Hepatocyte (in vitro differentiated cells): ENCODE results near the gene RALGAPB. TPM values are rescaled to one million over a fixed set of nuclear protein-coding genes. Genes with fewer than 3 reads are reported as not detected.

Experiments used
- DNase-seq: peaks from one replicate; pipeline ENCODE4 v3.0.0-alpha.2; 2016; ENCODE audit warnings: low spot score
- H2AFZ ChIP-seq: fragments of 200-600 bp; sonication (generic); 2 replicates; pipeline ENCODE4 v1.6.0; 2016; ENCODE audit warnings: antibody characterized with exemption, mild to moderate bottlenecking
- H3K27ac ChIP-seq: fragments of 200-600 bp; sonication (generic); 2 replicates; pipeline ENCODE4 v1.5.1; 2016; ENCODE audit warnings: mild to moderate bottlenecking
- H3K27me3 ChIP-seq: fragments of 200-600 bp; sonication (generic); 2 replicates; pipeline ENCODE4 v1.6.1; 2016
- H3K36me3 ChIP-seq: fragments of 200-600 bp; sonication (generic); replicated peaks from 2 replicates; pipeline ENCODE4 v1.5.1; 2016; ENCODE audit warnings: low read depth; ENCODE audit not compliant: insufficient read depth
- H3K4me1 ChIP-seq: fragments of 200-600 bp; sonication (generic); 2 replicates; pipeline ENCODE4 v1.5.1; 2016; ENCODE audit warnings: mild to moderate bottlenecking, moderate library complexity; ENCODE audit not compliant: insufficient read depth
- H3K4me2 ChIP-seq: fragments of 200-600 bp; sonication (generic); 2 replicates; pipeline ENCODE4 v1.6.0; 2016
- H3K4me3 ChIP-seq: fragments of 200-600 bp; sonication (generic); 2 replicates; pipeline ENCODE4 v1.5.1; 2016; ENCODE audit warnings: mild to moderate bottlenecking
- H3K79me2 ChIP-seq: fragments of 200-600 bp; sonication (generic); 2 replicates; pipeline ENCODE4 v1.6.0; 2017; ENCODE audit warnings: mild to moderate bottlenecking
- H3K9me2 ChIP-seq: fragments of 200-600 bp; sonication (generic); replicated peaks from 2 replicates; pipeline ENCODE4 v1.6.0; 2017; ENCODE audit warnings: mild to moderate bottlenecking; ENCODE audit not compliant: insufficient read depth
- H3K9me3 ChIP-seq: fragments of 200-600 bp; sonication (generic); 2 replicates; pipeline ENCODE4 v1.5.1; 2016; ENCODE audit warnings: low read depth, mild to moderate bottlenecking
- H4K20me1 ChIP-seq: fragments of 200-600 bp; sonication (generic); 2 replicates; pipeline ENCODE4 v1.6.0; 2016; ENCODE audit warnings: mild to moderate bottlenecking; ENCODE audit not compliant: insufficient read depth, poor library complexity, severe bottlenecking
- EZH2 ChIP-seq: fragments of 200-600 bp; sonication (generic); IDR thresholded peaks from 2 replicates; pipeline ENCODE4 v1.6.1; 2016; ENCODE audit warnings: antibody characterized with exemption, mild to moderate bottlenecking, borderline replicate concordance
- EZH2phosphoT487 ChIP-seq: fragments of 200-600 bp; sonication (generic); IDR thresholded peaks from one replicate; pipeline ENCODE4 v1.6.1; 2018; ENCODE audit warnings: antibody characterized with exemption, mild to moderate bottlenecking, low read depth, moderate library complexity; ENCODE audit not compliant: unreplicated experiment, severe bottlenecking
- WGBS: methylation state at CpG from one replicate; pipeline ENCODE4 v1.1.6; 2016; ENCODE audit warnings: low lambda C conversion rate; ENCODE audit errors: missing lambda C conversion rate; 5-methylcytosine and 5-hydroxymethylcytosine counted together
- polyA plus RNA-seq: library from polyadenylated mRNA; unstranded; fragments of >200 nt; fragmentation: Nextera tagmentation; extraction: Ambion mirVana; gene quantifications from 2 replicates; pipeline ENCODE4 v1.2.1, GENCODE V29; 2016
- total RNA-seq: library from RNA; depleted of rRNA; stranded (reverse); fragments of >200 nt; gene quantifications from 2 replicates; pipeline ENCODE4 v1.2.3, GENCODE V29; 2014
- TF ChIP-seq, protein P1 (sequence below): fragments of 200-600 bp; sonication (generic); IDR thresholded peaks from 2 replicates; pipeline ENCODE4 v1.5.1; 2016; ENCODE audit warnings: antibody characterized with exemption, mild to moderate bottlenecking; ENCODE audit not compliant: poor library complexity

Gene RALGAPB
- total and polyA plus RNA-seq, 2 experiments from 2014 or later: 7.7 to 31.8 TPM

DNA sequence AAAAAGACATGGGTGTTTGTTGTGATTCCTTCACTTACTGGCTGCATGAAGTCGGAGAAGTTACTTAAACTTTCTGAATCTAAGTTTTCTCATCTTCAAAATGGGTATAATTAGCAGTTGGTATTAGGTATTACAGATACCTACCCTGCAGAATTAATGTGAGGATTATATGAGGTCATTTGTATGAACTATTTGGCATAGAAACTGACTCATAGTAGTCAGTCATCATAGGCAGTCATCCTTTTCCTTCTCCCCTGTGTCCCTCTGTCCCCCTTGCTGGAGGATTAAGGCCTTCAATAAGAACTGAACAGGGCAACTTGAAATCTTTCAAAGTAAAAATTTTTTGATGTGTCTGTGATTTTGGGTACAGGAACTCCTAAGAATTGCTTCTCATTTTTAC is 26.3 kb downstream of the RALGAPB start:
- DNase-seq: no peak
- no peak overlapping the region for H2AFZ ChIP-seq
- TF ChIP-seq, protein P1, sequence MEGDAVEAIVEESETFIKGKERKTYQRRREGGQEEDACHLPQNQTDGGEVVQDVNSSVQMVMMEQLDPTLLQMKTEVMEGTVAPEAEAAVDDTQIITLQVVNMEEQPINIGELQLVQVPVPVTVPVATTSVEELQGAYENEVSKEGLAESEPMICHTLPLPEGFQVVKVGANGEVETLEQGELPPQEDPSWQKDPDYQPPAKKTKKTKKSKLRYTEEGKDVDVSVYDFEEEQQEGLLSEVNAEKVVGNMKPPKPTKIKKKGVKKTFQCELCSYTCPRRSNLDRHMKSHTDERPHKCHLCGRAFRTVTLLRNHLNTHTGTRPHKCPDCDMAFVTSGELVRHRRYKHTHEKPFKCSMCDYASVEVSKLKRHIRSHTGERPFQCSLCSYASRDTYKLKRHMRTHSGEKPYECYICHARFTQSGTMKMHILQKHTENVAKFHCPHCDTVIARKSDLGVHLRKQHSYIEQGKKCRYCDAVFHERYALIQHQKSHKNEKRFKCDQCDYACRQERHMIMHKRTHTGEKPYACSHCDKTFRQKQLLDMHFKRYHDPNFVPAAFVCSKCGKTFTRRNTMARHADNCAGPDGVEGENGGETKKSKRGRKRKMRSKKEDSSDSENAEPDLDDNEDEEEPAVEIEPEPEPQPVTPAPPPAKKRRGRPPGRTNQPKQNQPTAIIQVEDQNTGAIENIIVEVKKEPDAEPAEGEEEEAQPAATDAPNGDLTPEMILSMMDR: no peak
- TF ChIP-seq EZH2phosphoT487 (no peak), EZH2 (no peak)
- no peaks in the 10 kb centered on the region for H3K9me2 ChIP-seq
- 97% methylated on average over 1 of the region's 1 CpG for WGBS
- H3K4me1 ChIP-seq: no peaks in the 10 kb centered on the region
- H3K9me3 ChIP-seq: no peaks in the 10 kb centered on the region
- no peak overlapping the region for H3K27ac ChIP-seq
- no peaks in the 10 kb centered on the region for H3K27me3 ChIP-seq
- no peaks in the 10 kb centered on the region for H3K36me3 ChIP-seq
- no peak overlapping the region for H3K4me3 ChIP-seq
- no peaks in the 10 kb centered on the region for H4K20me1 ChIP-seq
- H3K79me2 ChIP-seq: no peaks in the 10 kb centered on the region
- no peak overlapping the region for H3K4me2 ChIP-seq

- H3K4me3 ChIP-seq: no peak overlapping the region
- H3K36me3 ChIP-seq: no peaks in the 10 kb centered on the region
- no peaks in the 10 kb centered on the region for H3K79me2 ChIP-seq
- H4K20me1 ChIP-seq: no peaks in the 10 kb centered on the region
- H2AFZ ChIP-seq: no peak overlapping the region
- DNase-seq: no peak
- H3K4me2 ChIP-seq: no peak overlapping the region
- H3K27ac ChIP-seq: no peak overlapping the region
- no peaks in the 10 kb centered on the region for H3K27me3 ChIP-seq
- no peaks in the 10 kb centered on the region for H3K4me1 ChIP-seq
- no peaks in the 10 kb centered on the region for H3K9me3 ChIP-seq
- no peak for TF ChIP-seq EZH2phosphoT487
- TF ChIP-seq EZH2: no peak
- TF ChIP-seq, protein P1: no peak
- H3K9me2 ChIP-seq: no peaks in the 10 kb centered on the region
- WGBS: 93% methylated on average over 1 of the region's 1 CpG
Measured at GRCh38 chr20:38499366-38499765, 26.7 kb downstream of the RALGAPB start.

DNA sequence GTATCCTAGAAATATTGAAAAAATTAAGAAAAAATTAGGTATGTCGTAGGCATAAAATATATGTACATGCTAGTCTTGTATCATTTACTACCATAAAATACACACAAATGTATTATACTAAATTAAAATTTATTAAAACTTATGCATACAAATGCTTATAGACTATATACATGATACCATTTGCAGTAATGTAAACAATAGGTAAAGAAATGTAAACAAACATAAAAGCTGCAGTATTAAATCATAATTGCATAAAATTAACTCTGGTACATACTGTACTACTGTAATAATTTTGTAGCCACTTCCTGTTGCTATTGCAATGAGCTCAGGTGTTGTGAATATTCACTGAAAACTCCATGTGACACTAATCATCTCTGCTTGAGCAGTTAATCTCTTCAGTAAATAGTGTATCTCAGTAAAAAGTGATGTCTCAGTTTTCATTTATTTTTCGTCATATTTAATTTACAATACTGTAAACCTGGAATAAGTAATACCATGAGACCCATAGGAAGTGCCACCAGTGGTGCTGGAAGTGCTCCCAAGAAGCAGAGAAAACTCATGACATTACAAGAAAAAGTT is 29.3 kb downstream of the RALGAPB start:
- Histone ChIP-seq H4K20me1 (no peaks in the 10 kb centered on the region), H3K27me3 (no peaks in the 10 kb centered on the region), H3K9me3 (no peaks in the 10 kb centered on the region), H3K36me3 (no peaks in the 10 kb centered on the region), H3K27ac (no peak overlapping the region), H3K79me2 (no peaks in the 10 kb centered on the region), H2AFZ (no peak overlapping the region), H3K9me2 (no peaks in the 10 kb centered on the region), H3K4me1 (no peaks in the 10 kb centered on the region), H3K4me2 (no peak overlapping the region), H3K4me3 (no peak overlapping the region)
- TF ChIP-seq, protein P1: no peak
- TF ChIP-seq EZH2 (no peak), EZH2phosphoT487 (no peak)
- WGBS: 86% methylated on average over 2 of the region's 2 CpGs
- DNase-seq: no peak
